ENCODE data around the gene ADORA1.

DNA sequence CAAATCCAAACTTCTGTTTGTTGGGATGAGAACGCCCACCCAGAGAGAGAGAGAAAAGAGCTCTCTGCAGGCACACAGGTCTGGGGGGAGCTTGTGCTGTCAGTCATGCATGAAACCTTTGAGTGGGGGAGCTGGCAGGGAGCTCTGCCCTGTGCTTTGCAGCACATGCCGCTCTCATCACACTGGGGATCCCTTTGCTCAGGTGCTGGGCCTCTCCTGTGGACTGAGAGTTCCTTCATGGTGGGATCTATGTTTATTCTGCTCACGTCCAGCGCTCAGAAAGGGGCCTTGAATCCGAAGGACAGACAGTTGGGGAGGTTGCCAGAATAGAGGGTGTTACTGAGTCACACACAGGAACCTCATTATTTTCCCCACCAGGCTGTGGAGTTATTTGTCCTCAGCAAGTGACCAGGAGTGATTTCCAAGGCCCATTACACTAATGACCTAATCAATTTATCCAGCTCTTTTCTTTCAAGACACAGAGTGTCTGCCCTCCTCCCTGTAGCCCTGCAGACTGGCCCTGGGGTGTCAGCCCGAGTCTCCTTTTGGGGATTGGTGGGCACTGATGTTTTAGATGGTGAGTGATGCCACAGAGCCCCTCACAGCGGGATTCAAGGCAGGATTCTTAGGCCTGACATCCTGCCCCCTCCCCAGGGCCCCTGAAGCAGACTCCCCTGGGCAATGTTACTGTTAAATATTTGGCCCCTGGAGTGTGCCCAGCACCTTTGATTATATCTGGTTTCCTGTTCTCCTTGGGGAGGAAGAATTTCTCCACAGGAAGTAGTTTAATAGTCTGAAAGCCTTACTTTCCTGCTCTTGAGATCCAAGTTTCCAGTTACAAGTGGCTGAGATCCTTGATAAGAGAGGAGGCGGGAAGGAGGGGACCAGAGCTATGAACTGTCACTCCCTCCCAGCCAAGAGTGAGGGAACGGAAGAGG, 25.8 kb downstream of the ADORA1 start:
- TF ChIP-seq, protein P1, sequence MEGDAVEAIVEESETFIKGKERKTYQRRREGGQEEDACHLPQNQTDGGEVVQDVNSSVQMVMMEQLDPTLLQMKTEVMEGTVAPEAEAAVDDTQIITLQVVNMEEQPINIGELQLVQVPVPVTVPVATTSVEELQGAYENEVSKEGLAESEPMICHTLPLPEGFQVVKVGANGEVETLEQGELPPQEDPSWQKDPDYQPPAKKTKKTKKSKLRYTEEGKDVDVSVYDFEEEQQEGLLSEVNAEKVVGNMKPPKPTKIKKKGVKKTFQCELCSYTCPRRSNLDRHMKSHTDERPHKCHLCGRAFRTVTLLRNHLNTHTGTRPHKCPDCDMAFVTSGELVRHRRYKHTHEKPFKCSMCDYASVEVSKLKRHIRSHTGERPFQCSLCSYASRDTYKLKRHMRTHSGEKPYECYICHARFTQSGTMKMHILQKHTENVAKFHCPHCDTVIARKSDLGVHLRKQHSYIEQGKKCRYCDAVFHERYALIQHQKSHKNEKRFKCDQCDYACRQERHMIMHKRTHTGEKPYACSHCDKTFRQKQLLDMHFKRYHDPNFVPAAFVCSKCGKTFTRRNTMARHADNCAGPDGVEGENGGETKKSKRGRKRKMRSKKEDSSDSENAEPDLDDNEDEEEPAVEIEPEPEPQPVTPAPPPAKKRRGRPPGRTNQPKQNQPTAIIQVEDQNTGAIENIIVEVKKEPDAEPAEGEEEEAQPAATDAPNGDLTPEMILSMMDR (conservative IDR thresholded peaks at IDR 0.05; ENCODE audit: low read depth, low read length), result no peak
- TF ChIP-seq EZH2 (IDR thresholded peaks at IDR 0.05; ENCODE audit: borderline replicate concordance, low read depth, low read length, poor library complexity, severe bottlenecking), result no peak
